IPS-11a (cell line): ENCODE measurements around the gene KDM6B.

Experiments used
- H3K4me3 ChIP-seq: one replicate; pipeline ENCODE4 v1.5.1; 2013; ENCODE audit warnings: low read depth, low read length, control low read depth

KDM6B gene

GRCh38 chr17:7867881-7868329 lies 33.9 kb downstream of the KDM6B start:
- H3K4me3 ChIP-seq, result no peak overlapping the region

DNA sequence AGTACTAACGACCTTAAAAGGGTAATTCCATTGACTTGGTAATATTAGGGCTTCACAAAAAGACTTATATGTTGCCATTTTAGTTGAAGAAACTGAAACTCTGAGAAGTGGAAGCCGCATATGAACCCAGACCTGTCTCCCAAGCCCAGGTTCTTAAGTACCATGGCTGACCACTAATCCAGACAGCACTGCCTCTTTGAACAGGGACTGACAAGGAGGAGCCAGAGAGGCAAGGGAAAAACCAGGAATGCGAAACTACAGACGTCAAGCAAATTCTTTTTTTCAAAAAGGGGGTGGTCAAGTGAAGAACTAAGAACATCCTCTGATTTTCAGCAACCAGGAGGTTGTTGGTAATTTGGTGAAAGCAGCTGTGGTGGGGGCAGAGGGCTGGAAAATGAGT lies 39.0 kb downstream of the KDM6B start:
- no peak overlapping the region for H3K4me3 ChIP-seq

- H3K4me3 ChIP-seq, result no peak overlapping the region
Observed at GRCh38 chr17:7875804-7876370, 41.9 kb downstream of the KDM6B start.

DNA sequence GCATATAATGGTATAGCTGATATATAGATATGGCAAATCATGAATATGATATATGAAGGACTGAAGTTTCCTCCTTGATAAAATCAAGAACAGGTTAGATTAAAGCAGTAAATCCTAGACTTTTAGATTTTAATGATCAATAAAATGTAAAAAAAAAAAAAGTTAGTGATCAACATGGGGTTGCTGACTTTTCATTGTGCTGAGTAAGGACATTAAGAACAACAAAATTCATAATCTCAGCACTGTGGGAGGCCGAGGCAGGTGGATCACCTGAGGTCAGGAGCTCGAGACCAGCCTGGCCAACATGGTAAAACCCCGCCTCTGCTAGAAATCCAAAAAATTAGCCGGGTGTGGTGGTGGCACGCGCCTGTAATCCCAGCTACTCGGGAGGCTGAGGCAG lies 44.2 kb downstream of the KDM6B start:
- H3K4me3 ChIP-seq, result no peak overlapping the region

DNA sequence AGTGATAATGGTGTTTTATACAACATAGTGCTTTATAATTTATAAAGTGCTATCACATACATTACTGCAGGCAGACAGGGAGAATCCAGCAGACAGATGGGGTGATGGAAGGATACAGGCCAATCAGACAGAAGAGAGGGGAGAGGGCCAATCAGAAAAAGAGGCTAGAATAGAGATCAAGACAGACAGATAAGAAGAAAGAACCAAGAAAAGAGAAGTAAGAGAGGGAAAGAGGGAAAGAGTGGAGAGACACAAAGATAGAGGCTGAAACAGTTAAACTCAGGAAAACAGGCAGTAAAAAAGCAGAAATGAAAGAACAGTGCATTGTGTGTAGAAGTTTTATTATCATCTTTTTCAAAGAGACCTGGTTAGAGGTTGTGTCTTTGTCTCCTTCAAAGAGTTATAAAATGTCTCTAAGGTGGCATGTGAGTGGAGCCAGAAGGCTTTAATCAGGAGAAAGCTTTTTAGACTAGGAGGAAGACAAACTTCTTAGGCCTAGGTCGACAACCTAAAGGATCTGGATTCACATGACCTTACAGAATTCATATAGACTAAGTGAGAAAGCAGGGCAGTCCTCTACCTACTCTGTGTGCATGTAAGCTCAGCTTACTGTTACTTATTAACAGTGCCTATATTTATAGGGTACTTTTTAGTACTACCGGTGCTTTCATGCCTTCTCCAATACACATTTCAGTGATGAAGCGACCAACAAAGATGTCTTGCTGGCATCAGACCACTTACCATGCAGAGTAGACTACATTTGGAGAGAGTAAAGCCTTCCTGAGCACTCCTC lies 46.3 kb downstream of the KDM6B start:
- no peak overlapping the region for H3K4me3 ChIP-seq

GRCh38 chr17:7881276-7882054 lies 47.4 kb downstream of the KDM6B start:
- H3K4me3 ChIP-seq, result no peak overlapping the region

GRCh38 chr17:7882068-7882467 lies 48.1 kb downstream of the KDM6B start:
- no peak overlapping the region for H3K4me3 ChIP-seq

DNA sequence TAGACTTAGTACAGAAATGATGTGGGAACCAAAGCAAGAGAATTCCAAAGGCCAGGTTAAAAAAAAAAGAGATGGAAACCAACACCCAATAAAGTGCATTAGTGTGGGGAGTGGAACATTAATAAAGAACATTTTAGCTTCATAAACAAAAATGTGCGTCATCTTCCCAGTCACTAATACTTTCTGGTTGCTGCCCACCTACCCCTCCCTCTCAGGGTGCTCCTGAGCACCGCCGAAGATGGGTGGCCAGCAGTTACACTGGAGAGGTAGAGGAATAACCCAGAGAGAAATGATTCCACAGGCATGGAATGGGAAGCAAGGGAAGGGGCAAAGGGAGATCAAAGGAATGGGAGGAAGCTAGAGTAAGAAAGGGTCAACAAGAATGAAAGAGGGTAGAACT lies 48.6 kb downstream of the KDM6B start:
- H3K4me3 ChIP-seq, result no peak overlapping the region
